Jurkat, Clone E6-1 (cell line): Measurements from ENCODE around the gene PCDHGA11.
"Not testable (repeated sequence)": the region's sequence is repeated elsewhere in the genome, so short reads cannot be mapped to it uniquely, and the experiment has no call there.

Experiments used
- DNase-seq: peaks from one replicate; pipeline ENCODE4 v3.0.0-alpha.2; 2011; ENCODE audit warnings: low read depth, low spot score
- H3K4me3 ChIP-seq: 2 replicates; pipeline ENCODE4 v1.5.1; 2011; ENCODE audit warnings: mild to moderate bottlenecking, low read length, control low read depth, moderate library complexity

Gene PCDHGA11

GRCh38 chr5:141397756-141398551, 22.9 kb upstream of the PCDHGA11 start, which contains the start of gene PCDHGB5:
PCDHGB5 (plus strand) TSS chr5:141397947; CDS start chr5:141398128, 181 bp downstream.
- not testable (repeated sequence) for DNase-seq, H3K4me3 ChIP-seq

- no peak for DNase-seq
- H3K4me3 ChIP-seq = no peak overlapping the region
Observed at GRCh38 chr5:141398608-141399007, 22.2 kb upstream of the PCDHGA11 start.

- no peak for DNase-seq
Observed at GRCh38 chr5:141399555-141400258, 21.1 kb upstream of the PCDHGA11 start.

GRCh38 chr5:141402553-141403243, 18.2 kb upstream of the PCDHGA11 start, which contains the start of gene PCDHGA9:
PCDHGA9 (plus strand) TSS chr5:141402778; CDS start chr5:141402953, 175 bp downstream.
- H3K4me3 ChIP-seq = 0 out of 2 replicates have a peak within 1 kb of the TSS, but pooled peaks have one; percentile 5
- no peak for DNase-seq

More at GRCh38 chr5:141399555-141400258, 21.1 kb upstream of the PCDHGA11 start:
- H3K4me3 ChIP-seq = no peak overlapping the region

GRCh38 chr5:141403387-141403786, 17.5 kb upstream of the PCDHGA11 start:
- no peak overlapping the region for H3K4me3 ChIP-seq
- no peak for DNase-seq

- H3K4me3 ChIP-seq = peak within 1 kb of the TSS; percentile 48
Observed at GRCh38 chr5:141407790-141408505, 12.9 kb upstream of the PCDHGA11 start, which contains the start of gene PCDHGB6. PCDHGB6 (plus strand) TSS chr5:141408021; CDS start chr5:141408203, 182 bp downstream.

GRCh38 chr5:141409598-141410306, 11.1 kb upstream of the PCDHGA11 start:
- no peak overlapping the region for H3K4me3 ChIP-seq

More at GRCh38 chr5:141407790-141408505, 12.9 kb upstream of the PCDHGA11 start, which contains the start of gene PCDHGB6:
- DNase-seq = not testable (repeated sequence)

GRCh38 chr5:141411575-141411974, 9.3 kb upstream of the PCDHGA11 start:
- DNase-seq = no peak
- H3K4me3 ChIP-seq = no peak overlapping the region

More at GRCh38 chr5:141409598-141410306, 11.1 kb upstream of the PCDHGA11 start:
- no peak for DNase-seq

- peak within 1 kb of the TSS; percentile 66 for H3K4me3 ChIP-seq
- peak; percentile 70 for DNase-seq
Observed at GRCh38 chr5:141412854-141413539, 7.9 kb upstream of the PCDHGA11 start, which contains the start of gene PCDHGA10. PCDHGA10 (plus strand) TSS chr5:141412987; CDS start chr5:141413176, 189 bp downstream.

- H3K4me3 ChIP-seq = peak overlapping the region; percentile 66
- no peak for DNase-seq
Observed at GRCh38 chr5:141413540-141414069, 7.2 kb upstream of the PCDHGA11 start.

GRCh38 chr5:141414548-141415274, 6.1 kb upstream of the PCDHGA11 start:
- not testable (repeated sequence) for H3K4me3 ChIP-seq, DNase-seq

GRCh38 chr5:141415275-141415618, 5.6 kb upstream of the PCDHGA11 start:
- not testable (repeated sequence) for DNase-seq, H3K4me3 ChIP-seq

- not testable (repeated sequence) for H3K4me3 ChIP-seq
- peak; percentile 26 for DNase-seq
Observed at GRCh38 chr5:141417494-141418172, 3.2 kb upstream of the PCDHGA11 start, which contains the start of gene PCDHGB7. PCDHGB7 (plus strand) TSS chr5:141417677; CDS start chr5:141417860, 183 bp downstream.

GRCh38 chr5:141419074-141419880, 1.6 kb upstream of the PCDHGA11 start:
- no peak overlapping the region for H3K4me3 ChIP-seq

GRCh38 chr5:141421489-141421855, 621 bp downstream of the PCDHGA11 start:
- no peak overlapping the region for H3K4me3 ChIP-seq
- DNase-seq = no peak

More at GRCh38 chr5:141419074-141419880, 1.6 kb upstream of the PCDHGA11 start:
- DNase-seq = no peak
